Central memory CD4-positive, alpha-beta T cell (primary cell): ENCODE measurements around the gene ZNF543.
"Not testable (repeated sequence)": the region's sequence is repeated elsewhere in the genome, so short reads cannot be mapped to it uniquely, and the experiment has no call there.

Experiments
- DNase-seq: peaks from one replicate; pipeline ENCODE4 v3.0.0; 2022
- total RNA-seq, 3 experiments: gene quantifications; one replicate each; lab custom pipeline; 2026; lab: John Stamatoyannopoulos, UW

ZNF543 gene
- total RNA-seq = 11.6 to 27.7 (median 13.3) reads per million in 3 experiments

DNA sequence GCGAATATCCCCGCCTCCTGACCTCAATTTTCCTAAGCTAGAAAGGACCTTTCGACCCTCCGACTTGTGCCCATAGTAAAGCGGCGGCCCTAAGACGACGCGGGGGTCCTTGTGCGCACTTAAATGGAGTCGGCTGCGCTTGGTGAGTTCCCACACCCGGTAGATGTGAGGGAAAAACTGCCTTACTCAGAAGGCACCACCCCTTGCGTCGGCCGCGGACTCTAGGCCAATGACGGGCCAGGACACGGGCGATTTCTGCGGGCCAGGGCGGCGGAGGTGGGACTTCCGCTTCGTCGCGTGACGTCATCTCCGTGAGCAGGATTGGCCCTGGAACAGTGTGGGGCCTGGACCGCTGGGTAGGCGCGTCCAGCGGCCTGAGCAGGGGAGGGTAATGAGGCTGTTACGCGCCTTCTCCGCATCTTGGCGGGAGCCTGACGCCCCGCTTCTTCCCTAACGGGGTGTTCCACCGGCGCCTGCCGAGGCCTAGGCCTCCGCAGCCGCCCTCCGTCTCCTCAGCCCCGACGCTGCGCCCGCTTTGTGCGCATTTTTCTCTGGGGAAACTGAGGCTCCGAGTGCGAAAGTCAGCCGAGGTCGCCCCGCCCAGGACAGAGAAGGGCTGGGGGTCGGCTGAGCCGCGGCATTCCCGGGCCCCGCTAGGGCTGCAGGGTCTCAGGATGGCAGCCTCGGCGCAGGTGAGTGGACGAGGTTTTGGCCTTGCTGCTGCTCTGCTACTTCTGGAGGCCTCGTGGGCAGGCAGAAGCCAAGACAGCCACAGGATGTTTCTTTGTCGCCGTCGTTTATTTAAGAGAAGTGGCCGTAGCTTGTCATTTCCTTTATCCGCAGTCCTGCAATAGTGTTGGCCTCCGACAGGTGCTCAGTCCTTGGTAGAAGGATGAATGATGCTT, at the start of gene ZNF543:
Gene ZNF543 (plus strand): TSS at position 293 of the 905 bp plus-strand sequence. CDS start 382 bp downstream, at position 675.
- DNase-seq = peak; percentile 85

GRCh38 chr19:57271280-57271679, 49.0 kb upstream of the ZNF543 start:
- no peak for DNase-seq

DNA sequence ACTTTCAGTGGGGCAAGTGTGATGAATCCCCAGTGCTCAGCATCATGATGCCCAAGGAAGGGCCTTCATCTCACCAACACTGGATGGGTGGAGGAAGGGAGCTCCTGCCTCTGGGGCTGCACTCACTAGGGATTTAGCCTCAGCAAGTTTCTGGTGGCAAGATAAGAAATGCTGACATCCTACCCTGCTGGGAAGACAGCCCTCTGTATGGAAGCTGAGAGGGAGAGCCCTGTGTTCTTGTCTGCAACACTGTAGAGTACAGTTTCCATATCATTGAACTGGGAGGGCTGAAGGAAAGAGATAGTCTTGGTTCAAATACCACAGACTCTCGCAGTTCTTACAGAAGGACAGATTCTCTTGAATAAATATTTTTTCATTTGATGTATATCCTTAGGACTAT, 47.3 kb upstream of the ZNF543 start:
- no peak for DNase-seq

DNA sequence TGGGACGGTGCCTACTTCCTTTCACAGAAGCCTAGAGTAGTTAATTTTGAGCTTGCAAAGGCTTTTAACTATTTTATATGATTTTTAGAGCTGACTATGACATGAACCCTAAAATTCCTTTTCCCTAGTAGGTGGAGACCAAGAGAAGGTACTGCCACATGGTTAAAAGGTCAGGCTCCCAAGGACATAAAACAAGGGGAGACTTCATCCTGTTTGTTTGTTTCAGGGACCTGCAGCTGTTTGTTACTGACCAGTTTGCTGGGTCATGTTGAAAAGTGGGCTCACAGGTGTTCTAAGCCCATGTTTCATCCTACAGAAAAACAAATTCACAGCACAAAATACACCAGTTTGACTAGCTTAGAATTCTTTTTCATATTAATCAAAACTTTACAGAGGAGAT, 43.8 kb upstream of the ZNF543 start:
- no peak for DNase-seq

DNA sequence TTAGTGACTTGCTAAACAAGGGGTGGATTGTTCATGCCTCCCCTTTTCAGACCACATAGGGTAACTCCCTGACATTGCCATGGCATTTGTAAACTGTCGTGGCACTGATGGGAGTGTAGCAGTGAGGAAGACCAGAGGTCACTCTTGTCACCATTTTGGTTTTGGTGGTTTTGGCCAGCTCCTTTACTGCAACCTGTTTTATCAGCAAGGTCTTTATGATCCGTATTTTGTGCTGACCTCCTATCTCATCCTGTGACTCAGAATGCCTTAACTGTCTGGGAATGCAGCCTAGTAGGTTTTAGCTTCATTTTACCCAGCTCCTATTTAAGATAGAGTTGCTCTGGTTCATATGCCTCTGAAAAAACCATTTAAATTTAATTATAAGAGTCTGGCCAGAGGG, 41.8 kb upstream of the ZNF543 start:
- not testable (repeated sequence) for DNase-seq

GRCh38 chr19:57279418-57280164, 40.7 kb upstream of the ZNF543 start:
- DNase-seq = peak; percentile 74

- DNase-seq = peak; percentile 95
Measured at GRCh38 chr19:57280165-57280961, 39.9 kb upstream of the ZNF543 start, which contains the start of gene ZNF460. TSS of gene ZNF460 (plus strand) at chr19:57280485. CDS start at chr19:57280807, 322 bp downstream.

GRCh38 chr19:57280962-57281400, 39.3 kb upstream of the ZNF543 start:
- DNase-seq = peak; percentile 27

GRCh38 chr19:57282011-57282643, 38.1 kb upstream of the ZNF543 start:
- DNase-seq = no peak

DNA sequence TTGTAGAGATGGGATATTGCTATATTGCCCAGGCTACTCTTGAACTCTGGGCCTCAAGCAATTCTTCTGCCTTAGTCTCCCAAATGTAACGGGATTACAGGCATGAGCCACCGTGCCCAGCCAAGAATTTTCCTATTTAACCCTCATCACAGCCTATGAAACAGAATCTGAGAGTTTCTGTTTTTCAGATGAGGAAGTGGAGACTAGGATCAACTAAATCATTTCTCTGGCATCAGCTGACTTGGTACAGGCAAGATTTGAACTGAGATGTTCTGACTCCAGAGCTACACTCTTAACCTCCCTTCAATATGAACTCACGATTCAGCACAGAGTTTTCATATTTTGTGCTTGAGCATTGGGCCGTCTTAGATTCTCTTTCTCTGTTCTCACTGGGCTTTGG, 31.9 kb upstream of the ZNF543 start:
- DNase-seq = no peak

DNA sequence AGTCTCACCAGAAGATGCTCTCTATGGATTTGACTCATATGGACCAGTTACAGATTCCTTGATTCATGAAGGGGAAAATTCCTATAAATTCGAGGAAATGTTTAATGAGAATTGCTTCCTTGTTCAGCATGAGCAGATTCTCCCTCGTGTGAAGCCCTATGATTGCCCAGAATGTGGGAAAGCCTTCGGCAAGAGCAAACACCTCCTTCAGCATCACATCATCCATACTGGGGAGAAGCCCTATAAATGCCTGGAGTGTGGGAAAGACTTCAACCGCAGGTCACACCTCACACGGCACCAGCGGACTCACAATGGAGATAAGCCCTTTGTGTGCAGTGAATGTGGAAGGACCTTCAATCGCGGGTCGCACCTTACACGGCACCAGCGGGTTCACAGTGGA, 29.3 kb upstream of the ZNF543 start:
- no peak for DNase-seq

DNA sequence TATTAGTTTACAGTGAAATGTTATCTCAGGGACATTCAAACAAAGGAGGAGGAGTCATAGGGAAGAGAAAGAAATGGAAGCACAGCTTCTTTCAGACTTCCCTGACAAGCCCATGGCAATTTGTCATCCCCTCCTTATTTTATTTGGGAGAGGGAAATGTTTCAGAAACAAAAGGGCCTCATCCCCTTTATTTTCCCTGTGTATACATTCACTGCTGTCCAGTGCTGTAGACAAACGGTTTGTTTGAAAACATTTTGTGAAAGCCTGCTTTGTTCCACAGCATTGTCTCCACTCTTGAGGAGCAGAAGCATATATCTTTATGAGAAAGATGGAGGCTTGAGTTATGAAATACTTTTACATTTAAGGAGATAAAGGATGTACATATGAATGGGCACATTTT, 27.7 kb upstream of the ZNF543 start:
- no peak for DNase-seq

DNA sequence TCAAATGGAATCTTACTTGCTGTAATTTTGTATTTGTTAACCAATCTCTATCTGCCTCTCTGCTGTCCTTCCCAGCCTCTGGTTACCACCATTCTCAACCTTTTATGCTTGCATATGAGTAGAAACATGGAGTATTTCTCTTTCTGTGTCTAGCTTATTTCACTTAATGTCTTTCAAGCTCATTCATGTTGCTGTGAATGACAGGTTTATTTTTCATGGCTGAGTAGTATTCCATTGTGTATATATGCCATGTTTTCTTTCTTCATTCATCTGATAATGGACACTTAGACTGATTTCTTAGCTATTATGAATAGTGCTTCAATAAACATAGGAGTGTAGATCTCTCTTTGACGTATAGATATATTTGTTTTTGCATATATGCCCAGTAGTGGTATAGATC, 26.6 kb upstream of the ZNF543 start:
- DNase-seq = no peak

DNA sequence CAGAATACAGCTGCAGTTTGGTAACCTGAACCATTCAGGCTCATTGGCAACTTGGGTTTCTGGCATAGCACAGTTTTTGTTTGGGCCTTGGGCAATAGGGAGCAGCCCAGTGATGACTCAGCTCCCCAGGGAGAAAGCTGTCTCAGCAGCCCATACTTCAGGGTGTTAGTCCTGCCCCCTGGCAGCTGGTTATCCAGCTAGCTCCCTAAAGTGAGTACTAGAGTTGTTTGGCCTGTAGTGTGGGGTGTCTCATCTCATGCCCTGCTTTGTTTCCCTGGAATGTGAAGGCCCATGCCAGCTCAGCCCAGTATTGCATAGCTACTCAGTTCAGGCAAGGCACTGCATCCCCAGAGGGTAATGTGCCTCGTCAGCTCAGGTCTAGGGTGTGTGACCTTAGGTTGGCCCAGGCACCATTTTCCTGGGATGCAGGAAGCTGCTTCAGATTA, 18.2 kb upstream of the ZNF543 start:
- no peak for DNase-seq

- DNase-seq = no peak
Measured at GRCh38 chr19:57302727-57303401, 17.4 kb upstream of the ZNF543 start.

DNA sequence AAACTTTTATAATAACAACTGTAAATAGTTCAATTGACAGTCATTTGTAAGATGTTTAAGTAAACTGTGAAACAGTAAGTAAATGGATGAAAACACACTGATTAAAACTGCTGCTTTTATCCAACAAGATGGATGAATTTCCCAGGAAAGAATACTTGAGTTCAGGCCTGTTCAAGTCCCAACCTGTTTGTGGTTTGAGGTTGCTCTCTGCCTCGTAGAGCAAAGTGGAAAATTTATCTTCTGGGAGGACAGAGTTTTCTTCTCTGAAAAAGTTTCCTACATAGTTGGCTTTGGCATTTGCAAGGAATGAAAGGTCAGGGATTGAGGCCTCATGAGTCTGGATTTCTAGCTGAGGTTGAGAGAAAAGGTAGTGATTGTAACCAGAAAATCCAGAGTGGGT, 15.2 kb upstream of the ZNF543 start:
- no peak for DNase-seq

DNA sequence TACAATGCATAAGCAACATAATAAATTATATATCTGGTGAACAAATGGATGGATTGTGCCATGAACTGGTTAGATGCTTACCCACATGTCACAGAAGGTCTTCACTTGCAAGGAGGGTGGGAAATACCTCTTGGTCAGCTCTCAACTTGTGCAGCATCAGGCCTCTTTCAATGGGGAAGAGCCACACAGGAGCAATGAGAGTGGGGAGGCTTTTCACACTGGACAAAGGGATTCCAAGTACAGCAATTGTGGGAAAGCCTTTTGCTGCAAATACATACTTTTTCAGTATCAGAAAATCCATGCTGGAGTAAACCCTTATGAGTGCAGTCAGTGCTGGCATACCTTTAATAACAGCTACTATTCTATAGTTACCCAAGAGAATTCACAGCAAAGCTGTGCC, 11.8 kb upstream of the ZNF543 start:
- no peak for DNase-seq

DNA sequence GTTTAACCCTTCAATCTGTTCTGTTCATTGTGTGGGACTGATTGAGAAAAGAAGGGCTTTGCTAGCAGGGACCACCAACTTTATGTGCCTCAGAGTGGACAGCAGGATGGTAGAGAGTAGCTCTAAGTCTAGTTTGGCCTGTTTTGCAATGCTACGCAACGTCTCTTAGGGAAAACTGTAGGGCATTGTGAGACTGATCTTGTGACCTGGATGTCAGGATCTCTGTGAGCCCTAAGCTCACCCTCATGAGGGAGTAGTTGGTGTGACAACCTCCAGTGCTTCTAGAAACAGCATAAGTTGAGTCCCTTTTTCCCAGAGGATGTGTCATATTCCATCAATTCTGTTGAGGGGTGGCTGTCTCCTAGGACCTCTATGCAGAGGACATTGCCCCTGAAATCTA, 9.5 kb upstream of the ZNF543 start:
- DNase-seq = no peak

DNA sequence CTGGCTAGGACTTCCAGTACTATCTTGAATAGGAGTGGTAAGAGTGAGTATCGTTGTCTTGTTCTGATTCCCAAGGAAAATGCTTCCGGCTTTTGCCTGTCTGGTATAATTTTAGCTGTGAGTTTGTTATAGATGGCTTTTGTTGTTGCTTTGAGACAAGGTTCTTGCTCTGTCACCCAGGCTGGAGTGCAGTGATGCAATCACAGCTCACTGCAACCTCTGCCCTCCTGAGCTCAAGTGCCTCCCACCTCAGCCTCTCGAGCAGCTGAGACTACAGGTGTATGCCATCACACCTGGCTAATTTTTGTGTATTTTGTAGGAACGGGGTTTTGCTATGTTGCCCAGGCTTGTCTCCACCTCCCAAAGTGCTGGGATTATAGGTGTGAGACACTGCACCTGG, 6.1 kb upstream of the ZNF543 start:
- no peak for DNase-seq

- DNase-seq = no peak
Measured at GRCh38 chr19:57317503-57317902, 2.8 kb upstream of the ZNF543 start.

DNA sequence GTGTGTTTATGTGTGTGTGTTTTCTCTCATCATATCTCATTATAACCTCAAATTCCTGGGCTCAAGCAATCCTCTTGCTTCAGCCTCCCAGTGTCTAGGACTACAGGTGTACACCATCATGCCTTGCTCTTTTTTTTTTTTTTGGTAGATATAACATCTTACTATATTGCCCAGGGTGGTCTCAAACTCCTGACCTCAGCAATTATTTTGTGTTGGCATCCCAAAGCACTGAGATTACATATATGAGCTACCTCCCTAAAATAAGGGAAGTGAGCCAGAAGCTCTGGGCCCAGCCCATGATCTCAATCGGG, 448 bp upstream of the ZNF543 start:
- no peak for DNase-seq

DNA sequence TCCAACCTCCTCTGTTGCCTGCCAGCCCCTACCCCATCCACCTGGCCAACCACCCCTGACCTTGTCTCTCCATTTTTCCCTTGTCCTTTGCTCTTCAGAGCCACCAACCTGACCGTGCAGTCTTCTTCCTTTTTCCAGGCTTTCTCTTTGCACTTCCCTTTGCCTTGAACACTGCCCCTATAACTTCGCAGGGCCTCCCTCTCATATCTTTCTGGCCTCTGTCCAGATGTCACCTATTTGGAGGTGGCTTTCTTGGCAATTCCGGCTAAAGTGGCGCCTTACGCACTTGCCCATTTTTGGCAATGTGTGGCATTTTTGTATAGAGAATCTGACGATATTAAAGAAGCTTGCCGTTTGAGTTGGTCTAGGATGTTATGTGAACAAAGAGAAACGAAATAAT, 844 bp downstream of the ZNF543 start:
- DNase-seq = no peak
